ENCODE measurements around the gene ARHGEF6.

ARHGEF6 gene

GRCh38 chrX:136755411-136755810 lies 25.3 kb downstream of the ARHGEF6 start:
- TF ChIP-seq CTCF (conservative IDR thresholded peaks at IDR 0.05) (no peak), ZFX (IDR thresholded peaks at IDR 0.05) (no peak)
- no peak overlapping the region for H3K27ac ChIP-seq

- TF ChIP-seq ZFX (IDR thresholded peaks at IDR 0.05) (no peak), CTCF (conservative IDR thresholded peaks at IDR 0.05) (no peak)
- H3K27ac ChIP-seq, result no peak overlapping the region
Observed at GRCh38 chrX:136754651-136755050, 26.1 kb downstream of the ARHGEF6 start.

- H3K27ac ChIP-seq, result no peak overlapping the region
- TF ChIP-seq CTCF (conservative IDR thresholded peaks at IDR 0.05), result no peak
- no peak for TF ChIP-seq ZFX (IDR thresholded peaks at IDR 0.05)
Observed at GRCh38 chrX:136752796-136753195, 27.9 kb downstream of the ARHGEF6 start.

GRCh38 chrX:136752346-136752745 lies 28.4 kb downstream of the ARHGEF6 start:
- H3K27ac ChIP-seq, result no peak overlapping the region
- TF ChIP-seq CTCF (conservative IDR thresholded peaks at IDR 0.05) (no peak), ZFX (IDR thresholded peaks at IDR 0.05) (no peak)

GRCh38 chrX:136750364-136750763 lies 30.4 kb downstream of the ARHGEF6 start:
- no peak for TF ChIP-seq ZFX (IDR thresholded peaks at IDR 0.05)
- no peak for TF ChIP-seq CTCF (conservative IDR thresholded peaks at IDR 0.05)
- H3K27ac ChIP-seq, result no peak overlapping the region

GRCh38 chrX:136747003-136747986 lies 33.4 kb downstream of the ARHGEF6 start:
- TF ChIP-seq ZFX (IDR thresholded peaks at IDR 0.05), result no peak
- TF ChIP-seq CTCF (conservative IDR thresholded peaks at IDR 0.05), result no peak
- no peak overlapping the region for H3K27ac ChIP-seq

Data from C4-2B (cell line).